Bone marrow (tissue), 2 donors: ENCODE results near the gene TGFBRAP1.

Experiments used
- DNase-seq, 2 donors: peaks; one replicate each; lab custom pipeline; 2025; lab: John Stamatoyannopoulos, UW

The TGFBRAP1 gene, protein sequence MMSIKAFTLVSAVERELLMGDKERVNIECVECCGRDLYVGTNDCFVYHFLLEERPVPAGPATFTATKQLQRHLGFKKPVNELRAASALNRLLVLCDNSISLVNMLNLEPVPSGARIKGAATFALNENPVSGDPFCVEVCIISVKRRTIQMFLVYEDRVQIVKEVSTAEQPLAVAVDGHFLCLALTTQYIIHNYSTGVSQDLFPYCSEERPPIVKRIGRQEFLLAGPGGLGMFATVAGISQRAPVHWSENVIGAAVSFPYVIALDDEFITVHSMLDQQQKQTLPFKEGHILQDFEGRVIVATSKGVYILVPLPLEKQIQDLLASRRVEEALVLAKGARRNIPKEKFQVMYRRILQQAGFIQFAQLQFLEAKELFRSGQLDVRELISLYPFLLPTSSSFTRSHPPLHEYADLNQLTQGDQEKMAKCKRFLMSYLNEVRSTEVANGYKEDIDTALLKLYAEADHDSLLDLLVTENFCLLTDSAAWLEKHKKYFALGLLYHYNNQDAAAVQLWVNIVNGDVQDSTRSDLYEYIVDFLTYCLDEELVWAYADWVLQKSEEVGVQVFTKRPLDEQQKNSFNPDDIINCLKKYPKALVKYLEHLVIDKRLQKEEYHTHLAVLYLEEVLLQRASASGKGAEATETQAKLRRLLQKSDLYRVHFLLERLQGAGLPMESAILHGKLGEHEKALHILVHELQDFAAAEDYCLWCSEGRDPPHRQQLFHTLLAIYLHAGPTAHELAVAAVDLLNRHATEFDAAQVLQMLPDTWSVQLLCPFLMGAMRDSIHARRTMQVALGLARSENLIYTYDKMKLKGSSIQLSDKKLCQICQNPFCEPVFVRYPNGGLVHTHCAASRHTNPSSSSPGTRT

GRCh38 chr2:105329561-105330495 lies at the start of gene TGFBRAP1:
TGFBRAP1 (minus strand) TSS chr2:105329735; CDS start chr2:105308301, 21,434 bp downstream.
- DNase-seq, result peak in 1 of 2 donors; percentile 29

DNA sequence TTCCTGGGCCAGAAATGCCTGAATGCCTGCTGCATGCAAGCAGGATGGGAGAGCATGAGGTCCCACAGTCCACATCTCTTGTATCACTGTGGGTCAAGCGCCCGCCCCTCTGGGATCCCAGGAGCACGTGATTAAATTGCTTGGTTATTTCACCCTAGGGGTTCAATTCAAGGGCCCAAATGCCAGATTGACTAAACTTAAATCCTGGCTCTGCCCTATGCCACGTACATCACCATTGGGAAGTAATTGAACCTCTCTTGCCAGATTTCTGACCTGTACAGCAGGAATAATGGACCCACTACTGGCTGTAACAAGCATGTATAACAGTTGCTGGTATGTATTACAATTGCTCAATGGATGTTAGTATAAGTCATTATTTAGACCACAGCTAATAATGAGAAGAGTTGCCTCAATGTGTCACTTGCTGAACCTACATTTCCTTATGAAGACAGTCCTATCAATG lies 49.4 kb upstream of the TGFBRAP1 start:
- DNase-seq, result no peak

DNA sequence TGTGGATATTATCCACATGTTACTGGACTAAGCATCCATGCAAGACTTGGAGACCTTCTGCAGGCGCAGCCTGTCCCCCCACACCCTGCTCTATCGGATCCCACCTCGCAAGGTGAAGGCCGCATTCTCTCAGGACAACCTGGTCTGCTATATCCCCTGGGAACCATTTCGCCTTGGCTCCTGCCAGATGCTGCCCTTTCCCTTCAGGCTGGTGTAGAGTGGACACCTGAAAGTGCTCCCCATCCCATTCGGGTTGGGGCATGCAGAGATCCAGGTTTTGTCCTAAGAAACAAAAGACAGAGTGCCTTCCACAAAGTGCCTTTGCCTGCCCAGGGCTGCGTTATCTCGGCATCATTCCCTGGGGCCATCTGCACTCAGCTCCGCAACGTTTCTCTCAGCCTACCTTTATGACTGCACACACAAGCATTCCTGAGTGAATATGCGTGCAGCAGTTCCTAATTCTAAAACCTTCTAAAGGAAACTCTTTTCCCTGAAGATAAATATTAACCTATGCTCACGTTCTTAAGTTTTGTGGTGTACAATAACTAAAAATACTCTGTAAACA lies 48.8 kb upstream of the TGFBRAP1 start:
- no peak for DNase-seq

- DNase-seq, result no peak
Measured at GRCh38 chr2:105377871-105378270, 48.3 kb upstream of the TGFBRAP1 start.

- no peak for DNase-seq
Measured at GRCh38 chr2:105376789-105377240, 47.3 kb upstream of the TGFBRAP1 start.

- no peak for DNase-seq
Measured at GRCh38 chr2:105376010-105376409, 46.5 kb upstream of the TGFBRAP1 start.

GRCh38 chr2:105375001-105375561 lies 45.5 kb upstream of the TGFBRAP1 start:
- DNase-seq, result no peak

DNA sequence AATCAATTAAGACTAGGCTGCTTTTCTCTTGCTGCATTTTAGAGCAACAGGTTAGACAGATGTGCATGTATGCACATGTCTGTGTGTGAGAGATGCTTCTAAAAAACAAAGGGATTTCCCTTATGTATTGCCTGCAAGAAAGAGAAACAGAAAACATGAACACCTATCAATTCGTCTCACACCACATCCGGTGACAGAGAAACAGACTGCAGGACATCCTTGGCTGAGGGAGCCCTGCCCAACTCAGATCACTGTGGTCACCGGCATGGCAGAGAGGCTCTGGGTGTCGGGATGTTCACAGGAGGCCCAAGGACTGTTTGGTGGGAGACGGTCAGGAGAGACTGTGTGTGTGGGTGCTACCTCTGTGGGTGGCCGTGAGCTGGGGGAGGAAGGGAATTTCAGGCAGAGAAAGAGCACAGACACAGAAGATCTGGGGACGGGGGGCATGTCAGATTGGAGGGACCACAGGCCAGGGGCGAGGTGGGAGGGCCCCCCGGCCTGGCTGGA lies 44.4 kb upstream of the TGFBRAP1 start:
- DNase-seq, result no peak

- no peak for DNase-seq
Measured at GRCh38 chr2:105373344-105373781, 43.8 kb upstream of the TGFBRAP1 start.

GRCh38 chr2:105371810-105372209 lies 42.3 kb upstream of the TGFBRAP1 start:
- no peak for DNase-seq

DNA sequence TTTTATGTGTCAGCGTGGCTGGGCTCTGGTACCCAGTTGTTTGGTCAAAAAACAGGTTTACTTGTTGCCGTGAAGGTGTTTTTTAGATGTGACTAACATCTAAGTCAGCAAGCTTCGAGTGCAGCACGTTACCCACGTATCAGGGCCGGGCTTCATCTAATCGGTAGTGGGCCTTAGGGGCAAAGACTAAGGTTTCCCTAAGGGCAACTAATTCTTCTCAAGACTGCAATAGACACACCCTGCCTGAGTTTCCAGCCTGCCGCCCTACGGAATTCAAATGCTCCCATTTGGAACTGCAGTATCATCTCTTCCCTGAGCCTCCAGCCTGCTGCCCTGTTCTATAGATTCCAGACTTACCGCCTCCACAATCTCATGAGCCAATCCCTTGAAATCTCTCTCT lies 41.6 kb upstream of the TGFBRAP1 start:
- no peak for DNase-seq

- peak; percentile 32 to 82 for DNase-seq
Measured at GRCh38 chr2:105369777-105370690, 40.5 kb upstream of the TGFBRAP1 start.

DNA sequence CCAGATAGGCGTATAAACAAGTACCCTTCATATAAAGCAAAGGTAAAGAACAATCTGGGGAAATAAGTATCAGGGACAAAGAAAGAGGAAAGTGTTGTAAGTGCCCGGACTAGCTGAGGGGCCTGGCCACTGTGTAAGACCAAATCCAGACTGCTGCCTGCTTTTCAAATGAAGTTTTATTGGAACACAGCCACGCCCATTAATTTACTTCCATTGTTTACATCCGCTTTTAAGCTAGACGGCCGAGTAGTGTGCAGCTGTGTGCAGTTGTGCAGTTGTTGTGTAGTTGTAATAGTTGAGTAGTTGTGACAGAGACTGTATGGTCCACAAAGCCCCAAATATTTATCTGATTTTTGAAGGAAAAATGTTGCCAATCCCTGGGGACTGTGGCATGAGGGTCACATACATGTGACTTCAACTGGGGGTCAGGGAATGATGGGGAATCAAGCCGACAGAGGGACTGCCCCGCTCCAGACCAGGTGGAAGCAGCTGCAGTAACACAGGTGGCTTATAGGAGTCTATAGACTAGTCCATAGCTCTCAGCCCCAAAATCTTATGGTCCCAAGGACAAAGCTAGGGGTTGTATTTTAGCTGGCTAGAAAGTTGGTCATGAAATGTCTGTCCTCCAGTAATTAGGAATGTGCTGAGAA lies 39.3 kb upstream of the TGFBRAP1 start:
- no peak for DNase-seq

- DNase-seq, result no peak
Measured at GRCh38 chr2:105365206-105365605, 35.7 kb upstream of the TGFBRAP1 start.

GRCh38 chr2:105364436-105365139 lies 35.1 kb upstream of the TGFBRAP1 start:
- no peak for DNase-seq

GRCh38 chr2:105362862-105363591 lies 33.5 kb upstream of the TGFBRAP1 start:
- DNase-seq, result peak in 1 of 2 donors; percentile 52

DNA sequence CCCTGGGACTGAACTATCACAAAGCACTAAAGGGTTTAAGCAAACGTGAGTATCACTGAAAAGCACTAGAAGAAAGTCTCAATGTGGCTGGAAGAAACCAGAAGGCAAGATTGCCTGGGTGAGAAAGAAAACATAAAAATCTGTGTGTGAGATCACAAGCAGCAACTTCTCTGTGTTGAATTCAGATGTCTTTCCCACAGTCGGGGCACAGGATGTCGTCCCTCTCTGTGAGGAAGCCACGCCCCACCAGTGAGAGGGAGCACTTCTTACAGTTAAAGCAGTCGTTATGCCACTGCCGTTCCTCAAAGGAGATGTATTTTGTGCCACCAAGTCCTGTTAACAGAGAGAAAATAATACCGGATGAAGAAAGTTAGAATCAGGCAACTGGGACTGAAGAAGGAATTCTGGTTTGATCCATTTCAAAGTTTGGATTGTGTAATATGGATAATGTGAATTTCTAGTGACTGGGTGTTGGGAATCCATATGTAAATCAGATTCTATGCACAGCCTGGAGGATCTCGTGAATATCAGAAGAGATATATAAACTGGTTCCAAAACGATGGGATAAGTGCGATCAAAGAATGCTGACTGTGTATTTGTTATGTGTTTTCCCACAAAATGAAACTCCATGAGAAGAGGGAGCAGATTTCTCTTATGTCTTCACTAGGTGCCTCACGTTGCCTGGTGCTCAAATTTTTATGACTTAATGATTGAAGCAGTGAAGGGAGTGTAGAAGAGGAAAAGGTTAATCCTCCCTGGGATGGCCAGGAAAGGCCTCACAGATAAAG lies 31.8 kb upstream of the TGFBRAP1 start:
- peak in 1 of 2 donors; percentile 40 for DNase-seq
